ENCODE measurements around the gene GNA12.
"Not testable (repeated sequence)": the region's sequence is repeated elsewhere in the genome, so short reads cannot be mapped to it uniquely, and the experiment has no call there.

- not testable (repeated sequence) for TF ChIP-seq EZH2phosphoT487 (IDR thresholded peaks at IDR 0.05; ENCODE audit: insufficient read depth, low read depth); EZH2 (IDR thresholded peaks at IDR 0.05; ENCODE audit: insufficient read depth, poor library complexity, severe bottlenecking)
Measured at GRCh38 chr7:2743523-2744185, 100.5 kb downstream of the GNA12 start.

Measured in GM23248 (cell line).